Measurements from ENCODE around the gene RAPGEF5. TPM values are rescaled to one million over a fixed set of nuclear protein-coding genes. Genes with fewer than 3 reads are reported as not detected.
A peak's percentile ranks its signal among the peaks of the same experiment; 100 is the strongest.

The RAPGEF5 gene
- polyA plus RNA-seq, 2 donors, result 6.6 to 6.7 TPM

- Histone ChIP-seq H3K4me3 (ENCODE audit: low read depth in 1 of 2, low read length in 2 of 2) (no peak overlapping the region), H3K27me3 (ENCODE audit: control insufficient read depth in 1 of 2, insufficient read depth in 2 of 2, low read length in 2 of 2) (no peaks in the 10 kb centered on the region), H3K27ac (ENCODE audit: low read depth in 2 of 2, low read length in 1 of 2) (no peak overlapping the region), H3K4me1 (ENCODE audit: control insufficient read depth in 2 of 2, insufficient read depth in 2 of 2, low read length in 1 of 2) (no peaks in the 10 kb centered on the region), H3K9me3 (ENCODE audit: control insufficient read depth in 2 of 2, insufficient read depth in 1 of 2, low read depth in 1 of 2, low read length in 1 of 2) (no peaks in the 10 kb centered on the region), H3K36me3 (ENCODE audit: control insufficient read depth in 2 of 2, insufficient read depth in 2 of 2, low read length in 1 of 2) (peaks cover 0 to 2% of the 10 kb centered on the region in 2 donors)
- 73 to 88% methylated on average over 5 of the region's 5 CpGs for WGBS, 2 donors
Measured at GRCh38 chr7:22184549-22185199, 172.3 kb downstream of the RAPGEF5 start.

- H3K36me3 ChIP-seq (ENCODE audit: control insufficient read depth in 2 of 2, insufficient read depth in 2 of 2, low read length in 1 of 2), result peaks cover 0 to 2% of the 10 kb centered on the region in 2 donors
- H3K4me1 ChIP-seq (ENCODE audit: control insufficient read depth in 2 of 2, insufficient read depth in 2 of 2, low read length in 1 of 2), result no peaks in the 10 kb centered on the region
- 60 to 67% methylated on average over 6 of the region's 6 CpGs for WGBS, 2 donors
- no peaks in the 10 kb centered on the region for H3K27me3 ChIP-seq (ENCODE audit: control insufficient read depth in 1 of 2, insufficient read depth in 2 of 2, low read length in 2 of 2)
- no peak overlapping the region for H3K27ac ChIP-seq (ENCODE audit: low read depth in 2 of 2, low read length in 1 of 2)
- H3K4me3 ChIP-seq (ENCODE audit: low read depth in 1 of 2, low read length in 2 of 2), result no peak overlapping the region
- H3K9me3 ChIP-seq (ENCODE audit: control insufficient read depth in 2 of 2, insufficient read depth in 1 of 2, low read depth in 1 of 2, low read length in 1 of 2), result no peaks in the 10 kb centered on the region
Measured at GRCh38 chr7:22183522-22184280, 173.3 kb downstream of the RAPGEF5 start.

- H3K4me3 ChIP-seq (ENCODE audit: low read depth in 1 of 2, low read length in 2 of 2), result no peak overlapping the region
- no peaks in the 10 kb centered on the region for H3K4me1 ChIP-seq (ENCODE audit: control insufficient read depth in 2 of 2, insufficient read depth in 2 of 2, low read length in 1 of 2)
- 35 to 60% methylated on average over 4 of the region's 4 CpGs for WGBS, 2 donors
- H3K27me3 ChIP-seq (ENCODE audit: control insufficient read depth in 1 of 2, insufficient read depth in 2 of 2, low read length in 2 of 2), result no peaks in the 10 kb centered on the region
- peak overlapping the region in 1 of 2 donors; percentile 27 for H3K27ac ChIP-seq (ENCODE audit: low read depth in 2 of 2, low read length in 1 of 2)
- H3K9me3 ChIP-seq (ENCODE audit: control insufficient read depth in 2 of 2, insufficient read depth in 1 of 2, low read depth in 1 of 2, low read length in 1 of 2), result no peaks in the 10 kb centered on the region
- peaks cover 0 to 2% of the 10 kb centered on the region in 2 donors for H3K36me3 ChIP-seq (ENCODE audit: control insufficient read depth in 2 of 2, insufficient read depth in 2 of 2, low read length in 1 of 2)
Measured at GRCh38 chr7:22182149-22182548, 174.8 kb downstream of the RAPGEF5 start.

GRCh38 chr7:22181663-22182062, 175.3 kb downstream of the RAPGEF5 start:
- no peaks in the 10 kb centered on the region for H3K4me1 ChIP-seq (ENCODE audit: control insufficient read depth in 2 of 2, insufficient read depth in 2 of 2, low read length in 1 of 2)
- H3K9me3 ChIP-seq (ENCODE audit: control insufficient read depth in 2 of 2, insufficient read depth in 1 of 2, low read depth in 1 of 2, low read length in 1 of 2), result no peaks in the 10 kb centered on the region
- no peak overlapping the region for H3K27ac ChIP-seq (ENCODE audit: low read depth in 2 of 2, low read length in 1 of 2)
- no peak overlapping the region for H3K4me3 ChIP-seq (ENCODE audit: low read depth in 1 of 2, low read length in 2 of 2)
- WGBS, 2 donors, result 52% methylated on average over 1 of the region's 1 CpG
- peaks cover 0 to 2% of the 10 kb centered on the region in 2 donors for H3K36me3 ChIP-seq (ENCODE audit: control insufficient read depth in 2 of 2, insufficient read depth in 2 of 2, low read length in 1 of 2)
- no peaks in the 10 kb centered on the region for H3K27me3 ChIP-seq (ENCODE audit: control insufficient read depth in 1 of 2, insufficient read depth in 2 of 2, low read length in 2 of 2)

GRCh38 chr7:22179442-22179879, 177.5 kb downstream of the RAPGEF5 start:
- no peaks in the 10 kb centered on the region for H3K9me3 ChIP-seq (ENCODE audit: control insufficient read depth in 2 of 2, insufficient read depth in 1 of 2, low read depth in 1 of 2, low read length in 1 of 2)
- no peaks in the 10 kb centered on the region for H3K4me1 ChIP-seq (ENCODE audit: control insufficient read depth in 2 of 2, insufficient read depth in 2 of 2, low read length in 1 of 2)
- 83 to 89% methylated on average over 4 of the region's 4 CpGs for WGBS, 2 donors

GRCh38 chr7:22178735-22179134, 178.2 kb downstream of the RAPGEF5 start:
- Histone ChIP-seq H3K4me3 (ENCODE audit: low read depth in 1 of 2, low read length in 2 of 2) (no peak overlapping the region), H3K4me1 (ENCODE audit: control insufficient read depth in 2 of 2, insufficient read depth in 2 of 2, low read length in 1 of 2) (no peaks in the 10 kb centered on the region), H3K36me3 (ENCODE audit: control insufficient read depth in 2 of 2, insufficient read depth in 2 of 2, low read length in 1 of 2) (peaks cover 2 to 3% of the 10 kb centered on the region in 2 donors), H3K9me3 (ENCODE audit: control insufficient read depth in 2 of 2, insufficient read depth in 1 of 2, low read depth in 1 of 2, low read length in 1 of 2) (no peaks in the 10 kb centered on the region), H3K27me3 (ENCODE audit: control insufficient read depth in 1 of 2, insufficient read depth in 2 of 2, low read length in 2 of 2) (no peaks in the 10 kb centered on the region), H3K27ac (ENCODE audit: low read depth in 2 of 2, low read length in 1 of 2) (no peak overlapping the region)
- WGBS, 2 donors, result 50 to 56% methylated on average over 1 of the region's 1 CpG

More at GRCh38 chr7:22179442-22179879, 177.5 kb downstream of the RAPGEF5 start:
- Histone ChIP-seq H3K27ac (ENCODE audit: low read depth in 2 of 2, low read length in 1 of 2) (no peak overlapping the region), H3K4me3 (ENCODE audit: low read depth in 1 of 2, low read length in 2 of 2) (no peak overlapping the region), H3K36me3 (ENCODE audit: control insufficient read depth in 2 of 2, insufficient read depth in 2 of 2, low read length in 1 of 2) (peaks cover 2 to 3% of the 10 kb centered on the region in 2 donors), H3K27me3 (ENCODE audit: control insufficient read depth in 1 of 2, insufficient read depth in 2 of 2, low read length in 2 of 2) (no peaks in the 10 kb centered on the region)

- Histone ChIP-seq H3K27ac (ENCODE audit: low read depth in 2 of 2, low read length in 1 of 2) (peak overlapping the region in 1 of 2 donors; percentile 45), H3K27me3 (ENCODE audit: control insufficient read depth in 1 of 2, insufficient read depth in 2 of 2, low read length in 2 of 2) (no peaks in the 10 kb centered on the region), H3K4me1 (ENCODE audit: control insufficient read depth in 2 of 2, insufficient read depth in 2 of 2, low read length in 1 of 2) (no peaks in the 10 kb centered on the region), H3K4me3 (ENCODE audit: low read depth in 1 of 2, low read length in 2 of 2) (no peak overlapping the region), H3K36me3 (ENCODE audit: control insufficient read depth in 2 of 2, insufficient read depth in 2 of 2, low read length in 1 of 2) (peaks cover 2 to 3% of the 10 kb centered on the region in 2 donors), H3K9me3 (ENCODE audit: control insufficient read depth in 2 of 2, insufficient read depth in 1 of 2, low read depth in 1 of 2, low read length in 1 of 2) (no peaks in the 10 kb centered on the region)
- 46 to 57% methylated on average over 3 of the region's 3 CpGs for WGBS, 2 donors
Measured at GRCh38 chr7:22176791-22177412, 180.1 kb downstream of the RAPGEF5 start.

- Histone ChIP-seq H3K4me3 (ENCODE audit: low read depth in 1 of 2, low read length in 2 of 2) (no peak overlapping the region), H3K27me3 (ENCODE audit: control insufficient read depth in 1 of 2, insufficient read depth in 2 of 2, low read length in 2 of 2) (no peaks in the 10 kb centered on the region), H3K36me3 (ENCODE audit: control insufficient read depth in 2 of 2, insufficient read depth in 2 of 2, low read length in 1 of 2) (peaks cover 0 to 3% of the 10 kb centered on the region in 2 donors), H3K27ac (ENCODE audit: low read depth in 2 of 2, low read length in 1 of 2) (peak overlapping the region; percentile 37 to 40), H3K9me3 (ENCODE audit: control insufficient read depth in 2 of 2, insufficient read depth in 1 of 2, low read depth in 1 of 2, low read length in 1 of 2) (no peaks in the 10 kb centered on the region), H3K4me1 (ENCODE audit: control insufficient read depth in 2 of 2, insufficient read depth in 2 of 2, low read length in 1 of 2) (no peaks in the 10 kb centered on the region)
Measured at GRCh38 chr7:22174574-22174953, 182.4 kb downstream of the RAPGEF5 start.

GRCh38 chr7:22173685-22174573, 183.0 kb downstream of the RAPGEF5 start:
- H3K27ac ChIP-seq (ENCODE audit: low read depth in 2 of 2, low read length in 1 of 2), result peak overlapping the region; percentile 37 to 57

More at GRCh38 chr7:22173685-22174573, 183.0 kb downstream of the RAPGEF5 start:
- no peaks in the 10 kb centered on the region for H3K9me3 ChIP-seq (ENCODE audit: control insufficient read depth in 2 of 2, insufficient read depth in 1 of 2, low read depth in 1 of 2, low read length in 1 of 2)
- H3K27me3 ChIP-seq (ENCODE audit: control insufficient read depth in 1 of 2, insufficient read depth in 2 of 2, low read length in 2 of 2), result no peaks in the 10 kb centered on the region
- H3K36me3 ChIP-seq (ENCODE audit: control insufficient read depth in 2 of 2, insufficient read depth in 2 of 2, low read length in 1 of 2), result peaks cover 0 to 3% of the 10 kb centered on the region in 2 donors
- no peaks in the 10 kb centered on the region for H3K4me1 ChIP-seq (ENCODE audit: control insufficient read depth in 2 of 2, insufficient read depth in 2 of 2, low read length in 1 of 2)
- no peak overlapping the region for H3K4me3 ChIP-seq (ENCODE audit: low read depth in 1 of 2, low read length in 2 of 2)
- 62 to 72% methylated on average over 7 of the region's 7 CpGs for WGBS, 2 donors
